Lower lobe of right lung (tissue), 2 donors: ENCODE data around the gene PAOX. TPM values are rescaled to one million over a fixed set of nuclear protein-coding genes. Genes with fewer than 3 reads are reported as not detected.

Experiments used
- ATAC-seq, 2 donors: fragments of 200-7000 bp; cut with Tn5 transposase; one replicate each; pipeline ENCODE4 v1.9.1; 2020 to 2022; ENCODE audit warnings: mild to moderate bottlenecking in 2 of 2, moderate library complexity in 2 of 2
- DNase-seq: peaks from one replicate; pipeline ENCODE4 v3.0.0-alpha.2; 2020
- H3K27ac ChIP-seq: fragments of 200-600 bp; one replicate; pipeline ENCODE4 v1.8.0; 2022
- H3K27me3 ChIP-seq: fragments of 200-600 bp; one replicate; pipeline ENCODE4 v1.8.0; 2022; ENCODE audit warnings: low read depth
- H3K36me3 ChIP-seq: fragments of 200-600 bp; one replicate; pipeline ENCODE4 v1.8.0; 2022; ENCODE audit warnings: mild to moderate bottlenecking
- H3K4me1 ChIP-seq: fragments of 200-600 bp; one replicate; pipeline ENCODE4 v1.8.0; 2022
- H3K4me3 ChIP-seq: fragments of 200-600 bp; one replicate; pipeline ENCODE4 v1.8.0; 2022; ENCODE audit warnings: mild to moderate bottlenecking
- H3K9me3 ChIP-seq: fragments of 200-600 bp; one replicate; pipeline ENCODE4 v1.8.0; 2022
- CTCF ChIP-seq: fragments of 200-600 bp; IDR thresholded peaks from one replicate; pipeline ENCODE4 v1.8.0; 2022; ENCODE audit warnings: antibody characterized with exemption, mild to moderate bottlenecking
- intact Hi-C: fragments of 100-400 bp; cut with DNase I; formaldehyde crosslinking; loops from one replicate; pipeline ENCODE4 v1.11.0; 2022
- total RNA-seq: library from RNA; stranded (reverse); fragmentation: NEBNext Ultra II Directional; extraction: Animal tissue kit (Norgen Biotek cat#: 25700); gene quantifications from one replicate; pipeline ENCODE4 v1.2.1, GENCODE V29; 2021
- donor health status: DM: no; HTN: yes; CAD: no; lungs with severe emphysema.

PAOX gene
- total RNA-seq, 1 donor from 2014 or later: 6.9 TPM

DNA sequence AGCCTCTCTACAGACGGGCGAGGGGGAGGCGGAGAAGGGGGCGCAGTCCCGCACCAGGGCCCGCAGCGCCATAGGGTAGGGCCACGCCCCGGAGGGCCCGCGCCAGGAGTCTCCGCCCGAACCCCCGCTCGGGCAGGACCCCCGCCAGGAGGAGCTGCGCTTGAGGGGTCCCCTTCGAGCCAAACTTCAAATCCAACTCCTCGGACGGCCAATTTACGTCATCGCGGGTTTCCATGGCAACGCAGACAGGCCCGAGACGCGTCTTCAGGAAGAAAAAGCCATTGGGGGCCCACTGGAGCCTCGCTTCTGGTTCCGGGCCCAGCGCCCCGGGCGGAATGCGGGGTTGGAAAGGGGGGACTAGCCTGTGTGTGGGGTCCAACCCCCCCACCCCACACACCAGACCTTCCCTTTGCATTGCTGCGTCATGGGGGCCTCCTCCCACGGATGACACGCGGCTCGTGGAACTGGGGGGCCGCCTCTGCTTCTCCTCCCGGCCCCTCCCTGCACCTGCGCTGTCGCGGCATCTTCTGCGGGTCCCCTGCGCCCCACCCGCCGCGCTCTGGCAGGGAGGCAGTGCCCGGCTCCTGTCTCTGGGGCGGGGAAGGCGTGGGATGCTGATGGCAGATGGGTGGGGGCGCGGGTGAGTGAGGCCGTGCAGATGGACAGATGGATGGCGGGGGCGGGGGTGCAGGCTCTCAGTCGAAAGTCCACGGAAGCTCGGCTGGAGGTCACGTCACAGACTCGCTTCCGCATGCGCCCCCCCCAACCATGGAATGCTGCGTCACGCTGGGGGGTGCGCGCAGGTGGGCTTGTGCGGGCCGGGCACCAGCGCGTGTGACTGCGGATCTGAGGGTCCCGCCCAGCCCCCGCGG is 43.6 kb upstream of the PAOX start:
- H3K27me3 ChIP-seq: peaks cover 53% of the 10 kb centered on the region
- peak; percentile 34 for ATAC-seq

GRCh38 chr10:133336118-133336576 is 42.9 kb upstream of the PAOX start:
- ATAC-seq: no peak
- DNase-seq: peak; percentile 43
- H3K36me3 ChIP-seq: no peaks in the 10 kb centered on the region
- no peak for TF ChIP-seq CTCF
- no peaks in the 10 kb centered on the region for H3K9me3 ChIP-seq
- H3K27me3 ChIP-seq: peaks cover 50% of the 10 kb centered on the region
- H3K4me3 ChIP-seq: peak overlapping the region; percentile 45
- H3K27ac ChIP-seq: no peak overlapping the region
- peaks cover 22% of the 10 kb centered on the region for H3K4me1 ChIP-seq
- intact Hi-C loops: no loop called here

More for the DNA sequence above, 43.6 kb upstream of the PAOX start:
- TF ChIP-seq CTCF: no peak
- Histone ChIP-seq H3K27ac (no peak overlapping the region), H3K4me1 (peaks cover 22% of the 10 kb centered on the region), H3K4me3 (peak overlapping the region; percentile 45), H3K9me3 (no peaks in the 10 kb centered on the region), H3K36me3 (no peaks in the 10 kb centered on the region)
- intact Hi-C loops: no loop called here
- peak; percentile 58 for DNase-seq

GRCh38 chr10:133336577-133337369 is 42.3 kb upstream of the PAOX start, which contains the start of gene CALY:
Gene CALY (minus strand): TSS chr10:133336896. CDS start chr10:133328989, 7,907 bp downstream.
- ATAC-seq (peak; percentile 20 to 35), DNase-seq (no peak)
- Histone ChIP-seq H3K36me3 (no peaks in the 10 kb centered on the region), H3K4me3 (peak within 1 kb of the TSS; percentile 45), H3K9me3 (no peaks in the 10 kb centered on the region), H3K4me1 (peaks cover 22% of the 10 kb centered on the region), H3K27me3 (peaks cover 44% of the 10 kb centered on the region), H3K27ac (no peak within 1 kb of the TSS)
- intact Hi-C loops: no loop called here
- no peak for TF ChIP-seq CTCF

DNA sequence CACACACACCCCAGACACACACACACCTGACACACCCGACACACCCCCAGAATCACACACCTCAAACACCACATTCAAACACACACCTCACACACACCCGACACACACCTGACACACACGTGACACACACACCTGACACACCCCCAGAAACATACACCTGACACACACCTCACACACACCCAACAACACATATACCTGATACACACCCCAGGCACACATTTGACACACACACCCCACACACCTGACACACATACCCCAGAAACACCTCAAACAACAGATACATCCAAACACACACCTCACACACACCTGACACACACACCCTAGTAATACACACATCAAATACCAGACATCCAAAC is 41.7 kb upstream of the PAOX start:
- peaks cover 42% of the 10 kb centered on the region for H3K27me3 ChIP-seq

More for the DNA sequence above, 41.7 kb upstream of the PAOX start:
- Histone ChIP-seq H3K27ac (no peak overlapping the region), H3K9me3 (no peaks in the 10 kb centered on the region), H3K4me3 (no peak overlapping the region), H3K4me1 (peaks cover 22% of the 10 kb centered on the region), H3K36me3 (no peaks in the 10 kb centered on the region)
- intact Hi-C loops: no loop called here
- ATAC-seq: no peak
- TF ChIP-seq CTCF: no peak
- no peak for DNase-seq
